Neutrophil (primary cell): ENCODE measurements around the gene TEPSIN.

Experiments
- H3K27ac ChIP-seq: fragments of 200-600 bp; sonication (generic); 2 replicates; pipeline ENCODE4 v1.5.1; 2016; ENCODE audit warnings: mild to moderate bottlenecking, moderate library complexity
- H3K27me3 ChIP-seq: fragments of 200-600 bp; sonication (generic); 2 replicates; pipeline ENCODE4 v1.6.0; 2016; ENCODE audit warnings: mild to moderate bottlenecking
- H3K36me3 ChIP-seq: fragments of 200-600 bp; sonication (generic); 2 replicates; pipeline ENCODE4 v1.5.1; 2017
- H3K4me1 ChIP-seq, 2 experiments: fragments of 200-600 bp in 1 of 2; sonication (generic) in 1 of 2; 1 replicate in 1 of 2; 2 replicates in 1 of 2; pipeline versions ENCODE4 v1.5.1 to v1.6.1; 2013 to 2016; ENCODE audit warnings: low read depth in 1 of 2, low read length in 1 of 2, mild to moderate bottlenecking in 1 of 2, moderate library complexity in 1 of 2; ENCODE audit not compliant: control insufficient read depth in 1 of 2, insufficient read depth in 1 of 2
- H3K4me3 ChIP-seq, 2 experiments: fragments of 200-600 bp in 1 of 2; sonication (generic) in 1 of 2; 1 replicate in 1 of 2; 2 replicates in 1 of 2; pipeline ENCODE4 v1.5.1; 2013 to 2016; ENCODE audit warnings: low read depth in 1 of 2, low read length in 1 of 2, mild to moderate bottlenecking in 1 of 2, moderate library complexity in 1 of 2
- H3K9me3 ChIP-seq: fragments of 200-600 bp; sonication (generic); 2 replicates; pipeline ENCODE4 v1.5.1; 2016
- CTCF ChIP-seq: fragments of 200-600 bp; sonication (generic); IDR thresholded peaks from 2 replicates; pipeline ENCODE4 v1.5.1; 2016; ENCODE audit warnings: antibody characterized with exemption

TEPSIN gene

GRCh38 chr17:81204578-81204977, 34.3 kb downstream of the TEPSIN start:
- Histone ChIP-seq H3K4me3 (no peak overlapping the region), H3K9me3 (no peaks in the 10 kb centered on the region), H3K27me3 (no peaks in the 10 kb centered on the region), H3K4me1 (peaks cover 0 to 3% of the 10 kb centered on the region in 2 experiments), H3K36me3 (peaks cover 6% of the 10 kb centered on the region), H3K27ac (no peak overlapping the region)
- TF ChIP-seq CTCF = no peak

GRCh38 chr17:81203136-81203535, 35.7 kb downstream of the TEPSIN start:
- Histone ChIP-seq H3K9me3 (no peaks in the 10 kb centered on the region), H3K4me3 (no peak overlapping the region), H3K27me3 (no peaks in the 10 kb centered on the region), H3K36me3 (peaks cover 20% of the 10 kb centered on the region), H3K4me1 (peaks cover 0 to 3% of the 10 kb centered on the region in 2 experiments), H3K27ac (no peak overlapping the region)
- TF ChIP-seq CTCF = no peak

GRCh38 chr17:81202318-81202717, 36.5 kb downstream of the TEPSIN start:
- no peaks in the 10 kb centered on the region for H3K9me3 ChIP-seq
- peaks cover 21% of the 10 kb centered on the region for H3K36me3 ChIP-seq
- no peaks in the 10 kb centered on the region for H3K27me3 ChIP-seq
- TF ChIP-seq CTCF = no peak
- H3K4me3 ChIP-seq = no peak overlapping the region
- H3K4me1 ChIP-seq = peaks cover 0 to 3% of the 10 kb centered on the region in 2 experiments
- no peak overlapping the region for H3K27ac ChIP-seq

GRCh38 chr17:81200695-81201580, 37.9 kb downstream of the TEPSIN start:
- H3K27me3 ChIP-seq = no peaks in the 10 kb centered on the region
- no peak overlapping the region for H3K4me3 ChIP-seq
- TF ChIP-seq CTCF = peak; percentile 64
- no peaks in the 10 kb centered on the region for H3K9me3 ChIP-seq
- H3K27ac ChIP-seq = no peak overlapping the region
- H3K4me1 ChIP-seq = peaks cover 0 to 3% of the 10 kb centered on the region in 2 experiments
- peaks cover 32% of the 10 kb centered on the region for H3K36me3 ChIP-seq

GRCh38 chr17:81200201-81200600, 38.7 kb downstream of the TEPSIN start:
- no peaks in the 10 kb centered on the region for H3K27me3 ChIP-seq
- H3K9me3 ChIP-seq = no peaks in the 10 kb centered on the region
- H3K36me3 ChIP-seq = peaks cover 33% of the 10 kb centered on the region
- H3K27ac ChIP-seq = no peak overlapping the region
- no peak overlapping the region for H3K4me3 ChIP-seq
- peaks cover 0 to 3% of the 10 kb centered on the region in 2 experiments for H3K4me1 ChIP-seq
- no peak for TF ChIP-seq CTCF
